Measurements from ENCODE around the gene UACA.

The UACA gene

GRCh38 chr15:70783041-70783440, 19.7 kb upstream of the UACA start (continued):
- TF ChIP-seq, protein P1, sequence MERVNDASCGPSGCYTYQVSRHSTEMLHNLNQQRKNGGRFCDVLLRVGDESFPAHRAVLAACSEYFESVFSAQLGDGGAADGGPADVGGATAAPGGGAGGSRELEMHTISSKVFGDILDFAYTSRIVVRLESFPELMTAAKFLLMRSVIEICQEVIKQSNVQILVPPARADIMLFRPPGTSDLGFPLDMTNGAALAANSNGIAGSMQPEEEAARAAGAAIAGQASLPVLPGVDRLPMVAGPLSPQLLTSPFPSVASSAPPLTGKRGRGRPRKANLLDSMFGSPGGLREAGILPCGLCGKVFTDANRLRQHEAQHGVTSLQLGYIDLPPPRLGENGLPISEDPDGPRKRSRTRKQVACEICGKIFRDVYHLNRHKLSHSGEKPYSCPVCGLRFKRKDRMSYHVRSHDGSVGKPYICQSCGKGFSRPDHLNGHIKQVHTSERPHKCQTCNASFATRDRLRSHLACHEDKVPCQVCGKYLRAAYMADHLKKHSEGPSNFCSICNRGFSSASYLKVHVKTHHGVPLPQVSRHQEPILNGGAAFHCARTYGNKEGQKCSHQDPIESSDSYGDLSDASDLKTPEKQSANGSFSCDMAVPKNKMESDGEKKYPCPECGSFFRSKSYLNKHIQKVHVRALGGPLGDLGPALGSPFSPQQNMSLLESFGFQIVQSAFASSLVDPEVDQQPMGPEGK (CRISPR knock-in tag; IDR thresholded peaks at IDR 0.05; ENCODE audit: borderline replicate concordance): no peak
- TF ChIP-seq ISL1 (CRISPR knock-in tag; IDR thresholded peaks at IDR 0.05) (no peak), ZFP30 (CRISPR knock-in tag; IDR thresholded peaks at IDR 0.05) (no peak), ESRRG (CRISPR knock-in tag; IDR thresholded peaks at IDR 0.05) (no peak), OSR1 (CRISPR knock-in tag; IDR thresholded peaks at IDR 0.05) (no peak)
- TF ChIP-seq, protein P2, sequence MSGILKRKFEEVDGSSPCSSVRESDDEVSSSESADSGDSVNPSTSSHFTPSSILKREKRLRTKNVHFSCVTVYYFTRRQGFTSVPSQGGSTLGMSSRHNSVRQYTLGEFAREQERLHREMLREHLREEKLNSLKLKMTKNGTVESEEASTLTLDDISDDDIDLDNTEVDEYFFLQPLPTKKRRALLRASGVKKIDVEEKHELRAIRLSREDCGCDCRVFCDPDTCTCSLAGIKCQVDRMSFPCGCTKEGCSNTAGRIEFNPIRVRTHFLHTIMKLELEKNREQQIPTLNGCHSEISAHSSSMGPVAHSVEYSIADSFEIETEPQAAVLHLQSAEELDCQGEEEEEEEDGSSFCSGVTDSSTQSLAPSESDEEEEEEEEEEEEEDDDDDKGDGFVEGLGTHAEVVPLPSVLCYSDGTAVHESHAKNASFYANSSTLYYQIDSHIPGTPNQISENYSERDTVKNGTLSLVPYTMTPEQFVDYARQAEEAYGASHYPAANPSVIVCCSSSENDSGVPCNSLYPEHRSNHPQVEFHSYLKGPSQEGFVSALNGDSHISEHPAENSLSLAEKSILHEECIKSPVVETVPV (CRISPR knock-in tag; IDR thresholded peaks at IDR 0.05): no peak

DNA sequence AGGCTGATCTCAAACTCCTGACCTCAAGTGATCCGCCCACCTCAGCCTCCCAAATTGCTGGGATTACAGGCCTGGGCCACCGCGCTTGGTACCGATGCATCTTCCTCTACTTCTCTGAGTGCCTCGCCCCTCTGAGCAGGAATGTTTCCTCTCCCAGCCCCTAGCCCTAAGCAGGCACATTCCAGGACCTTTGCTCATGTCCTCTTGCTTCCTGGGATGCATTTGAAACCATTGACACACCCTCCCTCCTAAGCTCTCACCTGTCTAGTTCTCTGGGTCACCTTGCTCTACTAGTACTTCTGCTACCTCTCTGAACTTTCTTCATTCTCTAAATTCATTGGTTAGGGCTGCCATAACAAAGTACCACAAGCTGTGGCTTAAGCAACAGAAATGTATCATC, 17.9 kb upstream of the UACA start:
- TF ChIP-seq, protein P2 (CRISPR knock-in tag; IDR thresholded peaks at IDR 0.05): no peak
- TF ChIP-seq ZC3H10 (CRISPR knock-in tag; IDR thresholded peaks at IDR 0.05): no peak
- TF ChIP-seq ARNTL (CRISPR knock-in tag; IDR thresholded peaks at IDR 0.05; ENCODE audit: borderline replicate concordance, low read depth): no peak
- no peak for TF ChIP-seq GLIS3 (CRISPR knock-in tag; IDR thresholded peaks at IDR 0.05)
- no peak for TF ChIP-seq POU6F1 (CRISPR knock-in tag; IDR thresholded peaks at IDR 0.05; ENCODE audit: borderline replicate concordance, low read depth)
- TF ChIP-seq TOX (CRISPR knock-in tag; IDR thresholded peaks at IDR 0.05; ENCODE audit: borderline replicate concordance): no peak
- TF ChIP-seq PPARA (CRISPR knock-in tag; IDR thresholded peaks at IDR 0.05; ENCODE audit: borderline replicate concordance): no peak
- TF ChIP-seq, protein P1 (CRISPR knock-in tag; IDR thresholded peaks at IDR 0.05; ENCODE audit: borderline replicate concordance): no peak
- TF ChIP-seq RARB (CRISPR knock-in tag; IDR thresholded peaks at IDR 0.05): no peak
- TF ChIP-seq ZNF565 (CRISPR knock-in tag; conservative IDR thresholded peaks at IDR 0.05; ENCODE audit: low read depth): no peak
- no peak for ATAC-seq

DNA sequence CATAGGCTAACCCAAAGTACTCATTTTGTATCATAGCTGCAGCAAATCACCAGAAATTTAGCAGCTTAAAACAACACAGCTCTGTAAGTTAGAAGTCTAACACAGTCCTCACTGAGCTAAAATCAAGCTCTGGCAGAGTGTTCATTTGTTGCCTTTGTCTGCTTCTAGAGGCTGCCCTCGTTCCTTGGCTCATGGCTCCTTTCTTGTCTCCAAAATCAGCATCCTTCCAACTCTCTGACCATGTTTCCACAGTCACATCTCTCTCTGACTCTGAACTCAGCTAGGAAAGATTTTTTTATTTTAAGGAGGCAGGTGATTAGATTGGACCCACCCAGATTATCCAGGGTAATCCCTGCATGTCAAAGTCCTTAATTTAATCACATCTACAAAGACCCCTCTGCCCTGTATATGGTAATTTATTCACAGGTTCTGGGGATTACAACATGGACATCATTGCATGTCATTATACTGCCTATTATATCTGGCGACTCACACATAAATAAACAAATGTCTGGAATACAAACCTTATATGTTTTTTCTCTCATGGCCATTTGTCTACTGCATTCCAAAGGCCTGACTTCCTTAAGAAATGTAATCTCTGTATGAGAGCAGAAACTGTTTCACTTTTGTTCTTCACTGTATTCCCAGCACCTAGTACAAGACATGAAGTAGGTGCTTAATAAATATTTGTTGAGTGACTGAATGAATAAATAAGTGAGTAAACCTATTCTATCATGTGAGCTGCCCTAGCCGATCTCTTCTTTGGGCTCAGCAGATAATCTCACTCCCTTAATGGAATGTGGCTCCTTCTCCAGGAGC, 15.1 kb upstream of the UACA start:
- peak; percentile 76 for ATAC-seq
- TF ChIP-seq, protein P1 (CRISPR knock-in tag; IDR thresholded peaks at IDR 0.05; ENCODE audit: borderline replicate concordance): no peak
- TF ChIP-seq, protein P3, sequence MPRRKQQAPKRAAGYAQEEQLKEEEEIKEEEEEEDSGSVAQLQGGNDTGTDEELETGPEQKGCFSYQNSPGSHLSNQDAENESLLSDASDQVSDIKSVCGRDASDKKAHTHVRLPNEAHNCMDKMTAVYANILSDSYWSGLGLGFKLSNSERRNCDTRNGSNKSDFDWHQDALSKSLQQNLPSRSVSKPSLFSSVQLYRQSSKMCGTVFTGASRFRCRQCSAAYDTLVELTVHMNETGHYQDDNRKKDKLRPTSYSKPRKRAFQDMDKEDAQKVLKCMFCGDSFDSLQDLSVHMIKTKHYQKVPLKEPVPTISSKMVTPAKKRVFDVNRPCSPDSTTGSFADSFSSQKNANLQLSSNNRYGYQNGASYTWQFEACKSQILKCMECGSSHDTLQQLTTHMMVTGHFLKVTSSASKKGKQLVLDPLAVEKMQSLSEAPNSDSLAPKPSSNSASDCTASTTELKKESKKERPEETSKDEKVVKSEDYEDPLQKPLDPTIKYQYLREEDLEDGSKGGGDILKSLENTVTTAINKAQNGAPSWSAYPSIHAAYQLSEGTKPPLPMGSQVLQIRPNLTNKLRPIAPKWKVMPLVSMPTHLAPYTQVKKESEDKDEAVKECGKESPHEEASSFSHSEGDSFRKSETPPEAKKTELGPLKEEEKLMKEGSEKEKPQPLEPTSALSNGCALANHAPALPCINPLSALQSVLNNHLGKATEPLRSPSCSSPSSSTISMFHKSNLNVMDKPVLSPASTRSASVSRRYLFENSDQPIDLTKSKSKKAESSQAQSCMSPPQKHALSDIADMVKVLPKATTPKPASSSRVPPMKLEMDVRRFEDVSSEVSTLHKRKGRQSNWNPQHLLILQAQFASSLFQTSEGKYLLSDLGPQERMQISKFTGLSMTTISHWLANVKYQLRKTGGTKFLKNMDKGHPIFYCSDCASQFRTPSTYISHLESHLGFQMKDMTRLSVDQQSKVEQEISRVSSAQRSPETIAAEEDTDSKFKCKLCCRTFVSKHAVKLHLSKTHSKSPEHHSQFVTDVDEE (CRISPR knock-in tag; IDR thresholded peaks at IDR 0.05): no peak
- no peak for TF ChIP-seq ISL1 (CRISPR knock-in tag; IDR thresholded peaks at IDR 0.05)
- TF ChIP-seq RARB (CRISPR knock-in tag; IDR thresholded peaks at IDR 0.05): no peak
- TF ChIP-seq, protein P2 (CRISPR knock-in tag; IDR thresholded peaks at IDR 0.05): no peak

All from SK-N-SH treated with all-trans-retinoic acid at 6 μM for 48 hours (cell line).